Common myeloid progenitor, CD34-positive (primary cell): ENCODE measurements around the gene ASS1.

Experiments used
- CTCF ChIA-PET: fragments of 350-600 bp; sonication (Branson Sonifier 250); formaldehyde crosslinking; loops from one replicate; lab custom pipeline; 2021; ENCODE audit warnings: antibody characterized with exemption; lab: Charles Lee
- POLR2A ChIA-PET: fragments of 350-600 bp; sonication (Branson Sonifier 250); formaldehyde crosslinking; loops from one replicate; lab custom pipeline; 2021; ENCODE audit warnings: antibody characterized with exemption; lab: Charles Lee
- DNase-seq, 3 donors: peaks; one replicate each; pipeline versions ENCODE4 v3.0.0 to v3.0.0-alpha.2; 2013
- H3K27ac ChIP-seq, 2 experiments: 1 replicate in 1 of 2; 2 replicates in 1 of 2; pipeline ENCODE4 v1.7.0; 2013; ENCODE audit warnings: inconsistent platforms in 2 of 2, low read length in 2 of 2, mild to moderate bottlenecking in 2 of 2, low read depth in 1 of 2, moderate library complexity in 1 of 2; ENCODE audit not compliant: severe bottlenecking in 2 of 2, insufficient read depth in 1 of 2, poor library complexity in 1 of 2
- H3K27me3 ChIP-seq, 5 experiments: replicated peaks in 2 of 5; 1 replicate in 3 of 5; 2 replicates in 2 of 5; pipeline versions ENCODE4 v1.6.1 to v1.7.0; 2013; ENCODE audit warnings: low read length in 4 of 5, mild to moderate bottlenecking in 2 of 5, moderate library complexity in 2 of 5, inconsistent platforms in 1 of 5; ENCODE audit not compliant: insufficient read depth in 5 of 5, control insufficient read depth in 4 of 5
- H3K36me3 ChIP-seq, 4 experiments: 1 replicate in 2 of 4; 2 replicates in 2 of 4; pipeline versions ENCODE4 v1.6.1 to v1.7.0; 2013; ENCODE audit warnings: low read length in 3 of 4, control low read depth in 1 of 4, mild to moderate bottlenecking in 1 of 4; ENCODE audit not compliant: control insufficient read depth in 4 of 4, insufficient read depth in 4 of 4
- H3K4me1 ChIP-seq, 4 experiments: 1 replicate in 3 of 4; 2 replicates in 1 of 4; pipeline versions ENCODE4 v1.6.1 to v1.7.1; 2013; ENCODE audit warnings: low read length in 3 of 4, mild to moderate bottlenecking in 3 of 4, control low read depth in 1 of 4, inconsistent platforms in 1 of 4, moderate library complexity in 1 of 4; ENCODE audit not compliant: control insufficient read depth in 4 of 4, insufficient read depth in 4 of 4; ENCODE audit errors: control extremely low read depth in 1 of 4
- H3K4me3 ChIP-seq, 7 experiments: 1 replicate in 4 of 7; 2 replicates in 3 of 7; pipeline versions ENCODE4 v1.5.1 to v1.7.0; 2013; ENCODE audit warnings: mild to moderate bottlenecking in 7 of 7, low read length in 6 of 7, moderate library complexity in 6 of 7, inconsistent platforms in 2 of 7, low read depth in 2 of 7, control low read depth in 1 of 7; ENCODE audit not compliant: insufficient read depth in 4 of 7, control insufficient read depth in 1 of 7; ENCODE audit errors: extremely low read depth in 1 of 7
- H3K9me3 ChIP-seq, 5 experiments: 1 replicate in 4 of 5; 2 replicates in 1 of 5; pipeline versions ENCODE4 v1.6.1 to v1.7.1; 2013; ENCODE audit warnings: low read length in 4 of 5, mild to moderate bottlenecking in 2 of 5, inconsistent platforms in 1 of 5, low read depth in 1 of 5, moderate library complexity in 1 of 5; ENCODE audit not compliant: control insufficient read depth in 4 of 5, insufficient read depth in 2 of 5; ENCODE audit errors: control extremely low read depth in 1 of 5
- WGBS: methylation state at CpG from one replicate; pipeline ENCODE4 v1.1.5; 2013; ENCODE audit not compliant: insufficient coverage; 5-methylcytosine and 5-hydroxymethylcytosine counted together

The ASS1 gene

DNA sequence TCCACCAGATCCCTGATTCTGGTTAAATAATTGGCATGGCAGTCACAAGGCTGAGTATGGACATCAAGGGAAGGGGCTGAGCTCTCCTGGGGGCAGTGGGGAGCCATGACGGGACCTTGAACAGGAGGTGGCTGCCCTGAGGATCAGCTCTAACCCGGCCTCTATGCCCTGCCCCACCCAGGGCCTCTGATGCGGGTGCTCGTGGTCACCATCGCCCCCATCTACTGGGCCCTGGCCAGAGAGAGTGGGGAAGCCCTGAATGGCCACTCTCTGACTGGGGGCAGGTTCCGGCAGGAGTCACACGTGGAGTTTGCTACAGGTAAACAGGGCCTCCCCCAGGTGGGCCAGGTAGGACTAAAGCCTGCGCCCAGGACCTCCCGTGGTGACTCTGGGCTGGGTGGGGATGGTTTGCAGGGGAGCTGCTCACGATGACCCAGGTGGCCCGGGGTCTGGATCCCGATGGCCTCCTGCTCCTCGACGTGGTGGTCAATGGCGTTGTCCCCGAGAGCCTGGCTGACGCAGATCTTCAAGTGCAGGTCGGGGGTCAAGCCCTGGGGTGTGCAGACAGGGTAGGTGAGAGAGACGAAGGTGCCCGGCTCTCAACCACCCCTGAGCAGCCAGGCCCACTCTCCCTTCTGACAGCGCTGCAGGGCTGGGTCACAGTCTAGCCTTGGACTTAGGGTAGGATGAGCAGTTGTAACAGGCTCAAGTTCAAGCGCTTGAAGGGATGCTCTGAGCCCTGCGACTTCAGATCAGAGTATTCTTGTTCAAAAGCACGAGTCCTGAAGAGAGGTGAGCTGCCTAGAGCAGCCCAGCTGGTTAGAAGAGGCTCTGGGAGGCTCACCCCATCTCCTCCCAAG lies 19.9 kb upstream of the ASS1 start:
- Histone ChIP-seq H3K36me3 (no peaks in the 10 kb centered on the region), H3K9me3 (peaks cover 0 to 2% (median 0%) of the 10 kb centered on the region in 5 experiments), H3K4me3 (no peak overlapping the region), H3K27me3 (peaks cover 0 to 20% (median 7%) of the 10 kb centered on the region in 5 experiments), H3K27ac (no peak overlapping the region), H3K4me1 (no peaks in the 10 kb centered on the region)
- ChIA-PET POLR2A (no interaction called here), CTCF (no interaction called here)
- no peak for DNase-seq
- 96% methylated on average over 24 of the region's 24 CpGs for WGBS

- no peak for DNase-seq
- H3K27ac ChIP-seq, result no peak overlapping the region
- no peaks in the 10 kb centered on the region for H3K36me3 ChIP-seq
- ChIA-PET CTCF (interaction anchor here (1.3 kb wide), 1 partner anchor 23 kb away, joined by 3 read pairs; no protein-coding TSS in a partner anchor), POLR2A (interaction anchor here (0.7 kb wide), 1 partner anchor 737 kb away, joined by 4 read pairs; no protein-coding TSS in a partner anchor)
- H3K9me3 ChIP-seq, result peaks cover 0 to 12% (median 6%) of the 10 kb centered on the region in 5 experiments
- H3K4me1 ChIP-seq, result no peaks in the 10 kb centered on the region
- peaks cover 0 to 27% (median 7%) of the 10 kb centered on the region in 5 experiments for H3K27me3 ChIP-seq
- WGBS, result 90% methylated on average over 20 of the region's 21 CpGs
- H3K4me3 ChIP-seq, result no peak overlapping the region
These were observed 18.9 kb upstream of the ASS1 start for GRCh38 chr9:130425741-130426466.

DNA sequence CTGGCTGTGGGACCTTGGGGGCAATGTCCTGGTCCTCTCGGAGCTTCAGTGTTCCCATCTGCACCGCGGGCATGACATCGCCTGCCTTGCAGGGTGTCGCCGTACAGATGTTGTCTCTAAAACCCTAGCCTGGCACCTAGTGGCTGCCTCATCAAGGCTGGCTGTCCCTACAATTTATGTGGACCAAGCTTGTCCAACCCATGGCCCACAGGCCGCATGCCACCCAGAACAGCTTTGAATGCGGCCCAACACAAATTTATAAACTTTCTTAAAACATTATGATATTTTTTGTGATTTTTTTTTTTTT lies 18.3 kb upstream of the ASS1 start:
- Histone ChIP-seq H3K4me3 (no peak overlapping the region), H3K9me3 (peaks cover 0 to 14% (median 8%) of the 10 kb centered on the region in 5 experiments), H3K4me1 (no peaks in the 10 kb centered on the region), H3K27ac (no peak overlapping the region), H3K27me3 (peaks cover 0 to 32% (median 7%) of the 10 kb centered on the region in 5 experiments), H3K36me3 (no peaks in the 10 kb centered on the region)
- POLR2A ChIA-PET, result no interaction called here
- CTCF ChIA-PET, result interaction anchor here (1.3 kb wide), 1 partner anchor 22 kb away, joined by 3 read pairs; no protein-coding TSS in a partner anchor
- 75% methylated on average over 6 of the region's 8 CpGs for WGBS
- DNase-seq, result no peak

- peaks cover 0 to 34% (median 6%) of the 10 kb centered on the region in 5 experiments for H3K27me3 ChIP-seq
- ChIA-PET CTCF (interaction anchor here (1.3 kb wide), 1 partner anchor 22 kb away, joined by 3 read pairs; no protein-coding TSS in a partner anchor), POLR2A (no interaction called here)
- H3K27ac ChIP-seq, result no peak overlapping the region
- no peaks in the 10 kb centered on the region for H3K4me1 ChIP-seq
- no peak for DNase-seq
- WGBS, result 75% methylated on average over 10 of the region's 10 CpGs
- H3K4me3 ChIP-seq, result no peak overlapping the region
- H3K9me3 ChIP-seq, result peaks cover 0 to 17% (median 8%) of the 10 kb centered on the region in 5 experiments
- H3K36me3 ChIP-seq, result no peaks in the 10 kb centered on the region
These were observed 17.9 kb upstream of the ASS1 start for GRCh38 chr9:130426883-130427282.

- Histone ChIP-seq H3K27ac (no peak overlapping the region), H3K27me3 (peaks cover 0 to 35% (median 10%) of the 10 kb centered on the region in 5 experiments), H3K9me3 (peaks cover 0 to 17% (median 8%) of the 10 kb centered on the region in 5 experiments), H3K4me3 (no peak overlapping the region), H3K36me3 (no peaks in the 10 kb centered on the region), H3K4me1 (no peaks in the 10 kb centered on the region)
- ChIA-PET CTCF (no interaction called here), POLR2A (no interaction called here)
- WGBS, result 89% methylated on average over 9 of the region's 12 CpGs
- DNase-seq, result no peak
These were observed 17.4 kb upstream of the ASS1 start for GRCh38 chr9:130427326-130427725.

DNA sequence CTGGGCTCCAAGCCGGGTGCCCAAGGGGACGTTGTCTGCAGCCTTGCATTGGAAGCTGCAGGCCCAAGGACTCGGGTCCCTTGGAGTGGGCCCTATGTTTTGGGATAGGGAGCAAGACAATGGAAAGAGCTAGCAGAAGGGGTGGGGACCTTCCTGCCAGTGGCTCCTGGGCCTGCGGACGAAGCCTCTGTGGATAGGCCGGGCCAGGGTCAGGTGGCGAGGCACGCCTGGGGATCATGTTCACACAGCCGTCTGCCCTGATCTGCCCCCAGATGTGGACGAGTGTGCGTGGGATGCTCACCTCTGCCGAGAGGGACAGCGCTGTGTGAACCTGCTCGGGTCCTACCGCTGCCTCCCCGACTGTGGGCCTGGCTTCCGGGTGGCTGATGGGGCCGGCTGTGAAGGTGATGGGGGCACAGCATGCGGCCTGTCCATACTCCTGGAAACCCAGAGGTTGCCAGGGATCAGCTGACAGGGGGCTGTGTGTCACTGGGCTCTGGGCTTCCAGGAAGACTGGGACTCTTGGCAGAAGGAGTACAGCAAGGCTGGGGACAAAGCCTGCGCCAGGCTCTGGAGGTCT lies 16.6 kb upstream of the ASS1 start:
- H3K27me3 ChIP-seq, result peaks cover 0 to 42% (median 15%) of the 10 kb centered on the region in 5 experiments
- H3K27ac ChIP-seq, result no peak overlapping the region
- H3K36me3 ChIP-seq, result no peaks in the 10 kb centered on the region
- H3K9me3 ChIP-seq, result peaks cover 0 to 17% (median 8%) of the 10 kb centered on the region in 5 experiments
- CTCF ChIA-PET, result no interaction called here
- H3K4me3 ChIP-seq, result no peak overlapping the region
- H3K4me1 ChIP-seq, result peaks cover 0 to 5% (median 2%) of the 10 kb centered on the region in 4 experiments
- 97% methylated on average over 17 of the region's 20 CpGs for WGBS
- no peak for DNase-seq
- POLR2A ChIA-PET, result no interaction called here
